Measurements from ENCODE around the gene KRT28.

GRCh38 chr17:40839194-40839593, 39.4 kb upstream of the KRT28 start:
- TF ChIP-seq POLR2A (IDR thresholded peaks at IDR 0.05; ENCODE audit: low read length), result no peak
- TF ChIP-seq GATA1 (IDR thresholded peaks at IDR 0.05; ENCODE audit: low read depth, low read length), result no peak

Data from erythroblast (primary cell).